ENCODE data around the gene RNGTT. TPM values are rescaled to one million over a fixed set of nuclear protein-coding genes. Genes with fewer than 3 reads are reported as not detected.

The RNGTT gene
- total RNA-seq, 6 experiments from 2014 or later = 16.0 to 17.4 (median 16.8) TPM

- TF ChIP-seq CTCF (IDR thresholded peaks at IDR 0.05) = no peak
- no peak overlapping the region for H3K4me3 Mint-ChIP-seq
- H3K36me3 Mint-ChIP-seq (ENCODE audit: low read depth) = no peaks in the 10 kb centered on the region
- H3K4me1 Mint-ChIP-seq (ENCODE audit: low read depth) = no peaks in the 10 kb centered on the region
- H3K9me3 Mint-ChIP-seq = no peaks in the 10 kb centered on the region; the same call in 1 of the 2 replicates
- H3K27ac Mint-ChIP-seq = no peak overlapping the region
- peaks cover 18% of the 10 kb centered on the region for H3K27me3 Mint-ChIP-seq (ENCODE audit: insufficient read depth)
- DNase-seq = no peak
Observed at GRCh38 chr6:88587150-88587520, 376.3 kb downstream of the RNGTT start.

- Mint-ChIP-seq H3K27me3 (ENCODE audit: insufficient read depth) (peaks cover 16% of the 10 kb centered on the region), H3K27ac (no peak overlapping the region), H3K4me3 (no peak overlapping the region), H3K9me3 (no peaks in the 10 kb centered on the region; the same call in 1 of the 2 replicates), H3K36me3 (ENCODE audit: low read depth) (no peaks in the 10 kb centered on the region), H3K4me1 (ENCODE audit: low read depth) (no peaks in the 10 kb centered on the region)
- no peak for TF ChIP-seq CTCF (IDR thresholded peaks at IDR 0.05)
- no peak for DNase-seq
Observed at GRCh38 chr6:88586371-88587149, 376.9 kb downstream of the RNGTT start.

GRCh38 chr6:88585276-88585692, 378.1 kb downstream of the RNGTT start:
- no peaks in the 10 kb centered on the region; the same call in 1 of the 2 replicates for H3K9me3 Mint-ChIP-seq
- no peak overlapping the region for H3K27ac Mint-ChIP-seq
- no peaks in the 10 kb centered on the region for H3K4me1 Mint-ChIP-seq (ENCODE audit: low read depth)
- no peaks in the 10 kb centered on the region for H3K36me3 Mint-ChIP-seq (ENCODE audit: low read depth)
- DNase-seq = no peak
- H3K27me3 Mint-ChIP-seq (ENCODE audit: insufficient read depth) = peaks cover 10% of the 10 kb centered on the region
- H3K4me3 Mint-ChIP-seq = no peak overlapping the region
- TF ChIP-seq CTCF (IDR thresholded peaks at IDR 0.05) = no peak

- Mint-ChIP-seq H3K36me3 (ENCODE audit: low read depth) (no peaks in the 10 kb centered on the region), H3K27me3 (ENCODE audit: insufficient read depth) (peaks cover 10% of the 10 kb centered on the region), H3K9me3 (no peaks in the 10 kb centered on the region; the same call in 1 of the 2 replicates), H3K27ac (no peak overlapping the region), H3K4me3 (no peak overlapping the region), H3K4me1 (ENCODE audit: low read depth) (no peaks in the 10 kb centered on the region)
- no peak for TF ChIP-seq CTCF (IDR thresholded peaks at IDR 0.05)
- DNase-seq = no peak
Observed at GRCh38 chr6:88584581-88585275, 378.7 kb downstream of the RNGTT start.

GRCh38 chr6:88577461-88577860, 386.0 kb downstream of the RNGTT start:
- no peaks in the 10 kb centered on the region; the same call in none of the 2 replicates for H3K27me3 Mint-ChIP-seq (ENCODE audit: insufficient read depth)
- TF ChIP-seq CTCF (IDR thresholded peaks at IDR 0.05) = no peak
- no peak for DNase-seq

More at GRCh38 chr6:88577461-88577860, 386.0 kb downstream of the RNGTT start:
- no peaks in the 10 kb centered on the region for H3K4me1 Mint-ChIP-seq (ENCODE audit: low read depth)
- no peak overlapping the region for H3K4me3 Mint-ChIP-seq
- no peak overlapping the region for H3K27ac Mint-ChIP-seq
- no peaks in the 10 kb centered on the region for H3K9me3 Mint-ChIP-seq
- H3K36me3 Mint-ChIP-seq (ENCODE audit: low read depth) = no peaks in the 10 kb centered on the region

All from HFFc6 (cell line).